IMR-90 (cell line): Measurements from ENCODE around the gene SLC51A. TPM values are rescaled to one million over a fixed set of nuclear protein-coding genes. Genes with fewer than 3 reads are reported as not detected.

Experiments
- ATAC-seq: fragments of 200-7000 bp; cut with Tn5 transposase; 2 replicates; pipeline ENCODE4 v1.9.1; 2020; ENCODE audit warnings: low read depth, mild to moderate bottlenecking, moderate library complexity
- BruUV-seq: library from RNA; stranded (reverse); fragments of 400-500 nt; replicated peaks from 2 replicates; lab custom pipeline; 2021; lab: Mats Ljungman, UMichigan
- CTCF ChIA-PET: fragments of 300-600 bp; formaldehyde crosslinking; extraction: SDS; loops from one replicate; lab custom pipeline; 2021; ENCODE audit warnings: antibody characterized with exemption; lab: Yijun Ruan, JAX
- POLR2A ChIA-PET: fragments of 300-600 bp; sonication (Branson Sonifier 250); formaldehyde crosslinking; loops from one replicate; lab custom pipeline; 2022; ENCODE audit warnings: antibody characterized with exemption; ENCODE audit not compliant: unreplicated experiment; lab: Charles Lee
- DNase-seq: peaks from one replicate; pipeline ENCODE4 v3.0.0; 2013
- H2AFZ ChIP-seq: replicated peaks from 2 replicates; pipeline ENCODE3; 2013; ENCODE audit warnings: low read length, mild to moderate bottlenecking; ENCODE audit not compliant: poor library complexity
- H2AK5ac ChIP-seq: 2 replicates; pipeline ENCODE4 v1.6.1; 2013; ENCODE audit warnings: low read depth, low read length, inconsistent platforms
- H2AK9ac ChIP-seq: replicated peaks from 2 replicates; pipeline ENCODE3; 2013; ENCODE audit warnings: mild to moderate bottlenecking, low read depth, low read length, moderate library complexity; ENCODE audit not compliant: poor library complexity
- H2BK120ac ChIP-seq: 2 replicates; pipeline ENCODE4 v1.6.1; 2013; ENCODE audit warnings: low read depth, low read length, inconsistent platforms
- H2BK15ac ChIP-seq: 3 replicates; pipeline ENCODE4 v1.6.1; 2013; ENCODE audit warnings: low read depth, low read length, inconsistent platforms
- H2BK20ac ChIP-seq: 2 replicates; pipeline ENCODE4 v1.6.1; 2013; ENCODE audit warnings: low read depth, mild to moderate bottlenecking, inconsistent platforms, low read length, moderate library complexity
- H2BK5ac ChIP-seq: 2 replicates; pipeline ENCODE4 v1.6.1; 2013; ENCODE audit warnings: mild to moderate bottlenecking, low read depth, low read length, inconsistent platforms; ENCODE audit not compliant: poor library complexity, severe bottlenecking
- H3K14ac ChIP-seq: replicated peaks from 2 replicates; pipeline ENCODE4 v1.6.1; 2013; ENCODE audit warnings: low read depth, low read length, inconsistent platforms
- H3K18ac ChIP-seq: 2 replicates; pipeline ENCODE4 v1.6.1; 2013; ENCODE audit warnings: low read depth, low read length, control low read depth
- H3K23ac ChIP-seq: 2 replicates; pipeline ENCODE4 v1.6.1; 2013; ENCODE audit warnings: low read depth, low read length, inconsistent platforms
- H3K27ac ChIP-seq: 2 replicates; pipeline ENCODE4 v1.5.1; 2013; ENCODE audit warnings: mild to moderate bottlenecking, control low read depth, low read length; ENCODE audit not compliant: insufficient read depth
- H3K27me3 ChIP-seq: 2 replicates; pipeline ENCODE4 v1.6.1; 2013; ENCODE audit warnings: low read length; ENCODE audit not compliant: control insufficient read depth, insufficient read depth
- H3K36me3 ChIP-seq: 2 replicates; pipeline ENCODE4 v1.6.1; 2013; ENCODE audit warnings: low read length, mixed read lengths; ENCODE audit not compliant: control insufficient read depth, insufficient read depth
- H3K4ac ChIP-seq: 2 replicates; pipeline ENCODE4 v1.6.1; 2013; ENCODE audit warnings: low read depth, low read length, inconsistent platforms
- H3K4me1 ChIP-seq: 2 replicates; pipeline ENCODE4 v1.6.1; 2013; ENCODE audit warnings: low read length, mixed read lengths; ENCODE audit not compliant: control insufficient read depth, insufficient read depth
- H3K4me2 ChIP-seq: 2 replicates; pipeline ENCODE4 v1.6.1; 2013; ENCODE audit warnings: low read depth, mild to moderate bottlenecking, control low read depth, low read length, moderate library complexity
- H3K4me3 ChIP-seq: 2 replicates; pipeline ENCODE4 v1.5.1; 2013; ENCODE audit warnings: low read depth, mild to moderate bottlenecking, control low read depth, low read length, moderate library complexity; ENCODE audit not compliant: insufficient read depth
- H3K56ac ChIP-seq: 2 replicates; pipeline ENCODE4 v1.6.1; 2013; ENCODE audit warnings: low read length, inconsistent platforms; ENCODE audit not compliant: insufficient read depth; ENCODE audit errors: extremely low read depth
- H3K79me1 ChIP-seq, 2 experiments: 2 replicates each; pipeline ENCODE4 v1.6.1; 2013; ENCODE audit warnings: low read length in 2 of 2, inconsistent platforms in 1 of 2, low read depth in 1 of 2
- H3K9ac ChIP-seq: 2 replicates; pipeline ENCODE4 v1.6.1; 2013; ENCODE audit warnings: low read depth, low read length, control low read depth
- H3K9me1 ChIP-seq: 2 replicates; pipeline ENCODE4 v1.6.1; 2013; ENCODE audit warnings: low read length, inconsistent platforms; ENCODE audit not compliant: insufficient read depth
- H3K9me3 ChIP-seq: 2 replicates; pipeline ENCODE4 v1.6.1; 2013; ENCODE audit warnings: low read length; ENCODE audit not compliant: control insufficient read depth, insufficient read depth
- H4K20me1 ChIP-seq: 2 replicates; pipeline ENCODE4 v1.6.1; 2013; ENCODE audit warnings: low read length, inconsistent platforms; ENCODE audit not compliant: insufficient read depth
- H4K5ac ChIP-seq: 2 replicates; pipeline ENCODE4 v1.6.1; 2013; ENCODE audit warnings: mild to moderate bottlenecking, low read depth, low read length, control low read depth
- H4K8ac ChIP-seq, 2 experiments: 2 replicates each; pipeline ENCODE4 v1.6.1; 2013; ENCODE audit warnings: low read depth in 2 of 2, low read length in 2 of 2, control low read depth in 1 of 2, inconsistent platforms in 1 of 2
- H4K91ac ChIP-seq: 2 replicates; pipeline ENCODE4 v1.6.1; 2013; ENCODE audit warnings: low read depth, low read length, inconsistent platforms; ENCODE audit not compliant: insufficient read depth
- BHLHE40 ChIP-seq: fragments of 150-350 bp; IDR thresholded peaks from 2 replicates; pipeline ENCODE4 v1.6.1; 2016; ENCODE audit warnings: mild to moderate bottlenecking, low read depth, low read length
- CEBPB ChIP-seq: IDR thresholded peaks from 2 replicates; pipeline ENCODE4 v1.6.1; 2012; ENCODE audit warnings: low read depth, low read length, improper control_type of control experiment
- CHD1 ChIP-seq: IDR thresholded peaks from 2 replicates; pipeline ENCODE4 v1.6.1; 2012; ENCODE audit warnings: low read depth, low read length, improper control_type of control experiment
- MAFK ChIP-seq: IDR thresholded peaks from 2 replicates; pipeline ENCODE4 v1.6.1; 2012; ENCODE audit warnings: low read depth, low read length, improper control_type of control experiment
- MAZ ChIP-seq: IDR thresholded peaks from 2 replicates; pipeline ENCODE4 v1.6.1; 2012; ENCODE audit warnings: low read depth, mild to moderate bottlenecking, low read length, improper control_type of control experiment, moderate library complexity, borderline replicate concordance
- MXI1 ChIP-seq: IDR thresholded peaks from 2 replicates; pipeline ENCODE4 v1.6.1; 2012; ENCODE audit warnings: low read depth, mild to moderate bottlenecking, low read length, moderate library complexity, borderline replicate concordance
- NFE2L2 ChIP-seq: fragments of 150-350 bp; IDR thresholded peaks from 2 replicates; pipeline ENCODE4 v1.6.1; 2016; ENCODE audit warnings: low read depth, mild to moderate bottlenecking, low read length
- RCOR1 ChIP-seq: IDR thresholded peaks from 2 replicates; pipeline ENCODE4 v1.6.1; 2012; ENCODE audit warnings: mild to moderate bottlenecking, low read length, improper control_type of control experiment; ENCODE audit not compliant: insufficient replicate concordance
- RFX5 ChIP-seq: IDR thresholded peaks from 2 replicates; pipeline ENCODE4 v1.8.0; 2012; ENCODE audit warnings: low read depth, mild to moderate bottlenecking, low read length, moderate library complexity
- SMC3 ChIP-seq: fragments of 150-350 bp; IDR thresholded peaks from 2 replicates; pipeline ENCODE4 v1.6.1; 2016; ENCODE audit warnings: low read depth, mild to moderate bottlenecking, antibody characterized with exemption, low read length, moderate library complexity
- USF2 ChIP-seq: fragments of 150-350 bp; IDR thresholded peaks from 2 replicates; pipeline ENCODE4 v1.6.1; 2017; ENCODE audit warnings: mild to moderate bottlenecking, antibody characterized with exemption, low read length, low read depth
- WGBS, 2 experiments: methylation state at CpG; one replicate each; pipeline versions ENCODE4 v1.1.5 to v1.1.7; 2013; ENCODE audit warnings: missing lambda C conversion rate in 2 of 2; ENCODE audit not compliant: insufficient read length in 1 of 2; ENCODE audit errors: extremely low coverage in 2 of 2; 5-methylcytosine and 5-hydroxymethylcytosine counted together
- dilution Hi-C: fragments of 300-500 bp; cut with HindIII; formaldehyde crosslinking; loops from one replicate; pipeline ENCODE4 v1.14.3; 2018; ENCODE audit warnings: low sequenced_read_pairs; ENCODE audit not compliant: unreplicated experiment
- in situ Hi-C: fragments of 300-500 bp; cut with MboI; formaldehyde crosslinking; loops from 3 replicates; pipeline ENCODE4 v1.14.3; 2019; ENCODE audit warnings: low sequenced_read_pairs, inconsistent platforms, mixed read lengths
- intact Hi-C: fragments of 100-400 bp; cut with micrococcal nuclease; formaldehyde crosslinking; loops from 2 replicates; pipeline ENCODE4 v1.10.0; 2022
- polyA plus RNA-seq, 3 experiments: library from polyadenylated mRNA; depleted of rRNA; stranded (reverse); fragments of >200 nt; gene quantifications; 2 replicates each; pipeline ENCODE4 v1.2.3, GENCODE V29; 2012; ENCODE audit warnings: low replicate concordance in 1 of 3
- total RNA-seq: library from RNA; depleted of rRNA; stranded (reverse); fragments of >200 nt; gene quantifications from 2 replicates; pipeline ENCODE4 v1.2.3, GENCODE V29; 2012
- TF ChIP-seq, protein P1 (sequence below): fragments of 150-350 bp; IDR thresholded peaks from 2 replicates; pipeline ENCODE4 v1.6.1; 2016; ENCODE audit warnings: low read depth, mild to moderate bottlenecking, low read length, moderate library complexity, borderline replicate concordance

SLC51A gene
- total and polyA plus RNA-seq, 2 of the 4 experiments (the other 2 are of a cell fraction) = not detected

GRCh38 chr3:196268284-196269163 lies 52.2 kb downstream of the SLC51A start (continued):
- no peak for TF ChIP-seq CEBPB
- no peak for TF ChIP-seq RCOR1
- TF ChIP-seq MAFK = peak; percentile 85

- Histone ChIP-seq H3K4me3 (no peak overlapping the region), H3K79me1 (peaks cover 45 to 63% of the 10 kb centered on the region in 2 experiments), H3K36me3 (peaks cover 25% of the 10 kb centered on the region), H4K5ac (no peak overlapping the region), H3K4ac (no peak overlapping the region), H3K4me1 (peaks cover 4% of the 10 kb centered on the region), H3K18ac (no peak overlapping the region), H3K27ac (no peak overlapping the region), H4K20me1 (peaks cover 31% of the 10 kb centered on the region), H3K14ac (no peak overlapping the region), H3K23ac (no peak overlapping the region), H3K56ac (no peak overlapping the region), H3K27me3 (no peaks in the 10 kb centered on the region), H4K8ac (no peak overlapping the region), H3K9me1 (peaks cover 16% of the 10 kb centered on the region), H2AK9ac (no peak overlapping the region), H2BK15ac (no peak overlapping the region), H3K9ac (no peak overlapping the region), H2AFZ (no peak overlapping the region), H2BK20ac (no peak overlapping the region), H4K91ac (no peak overlapping the region), H3K4me2 (no peak overlapping the region), H3K9me3 (no peaks in the 10 kb centered on the region), H2BK120ac (no peak overlapping the region), H2BK5ac (no peak overlapping the region), H2AK5ac (no peak overlapping the region)
- CTCF ChIA-PET = no interaction called here
- in situ Hi-C loops = no loop called here
- DNase-seq (no peak), ATAC-seq (no peak)
- POLR2A ChIA-PET = interaction anchor here (0.5 kb wide), 1 partner anchor 201 kb away, joined by 5 read pairs; no protein-coding TSS in a partner anchor
- intact Hi-C loops = no loop called here
- 100% methylated on average over 2 of the region's 5 CpGs; no CpG with 5 or more reads in 1 of the 2 experiments for WGBS, 2 experiments
- no TSS peak for BruUV-seq
- dilution Hi-C loops = no loop called here
- TF ChIP-seq RFX5 (no peak), MAFK (no peak), SMC3 (no peak), NFE2L2 (no peak), MXI1 (no peak), CEBPB (no peak), BHLHE40 (no peak), USF2 (no peak), MAZ (no peak), CHD1 (no peak), RCOR1 (no peak)
- TF ChIP-seq, protein P1, sequence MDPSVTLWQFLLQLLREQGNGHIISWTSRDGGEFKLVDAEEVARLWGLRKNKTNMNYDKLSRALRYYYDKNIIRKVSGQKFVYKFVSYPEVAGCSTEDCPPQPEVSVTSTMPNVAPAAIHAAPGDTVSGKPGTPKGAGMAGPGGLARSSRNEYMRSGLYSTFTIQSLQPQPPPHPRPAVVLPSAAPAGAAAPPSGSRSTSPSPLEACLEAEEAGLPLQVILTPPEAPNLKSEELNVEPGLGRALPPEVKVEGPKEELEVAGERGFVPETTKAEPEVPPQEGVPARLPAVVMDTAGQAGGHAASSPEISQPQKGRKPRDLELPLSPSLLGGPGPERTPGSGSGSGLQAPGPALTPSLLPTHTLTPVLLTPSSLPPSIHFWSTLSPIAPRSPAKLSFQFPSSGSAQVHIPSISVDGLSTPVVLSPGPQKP = no peak
Measured at GRCh38 chr3:196270499-196270898, 54.2 kb downstream of the SLC51A start.
